DOHH2 (cell line): ENCODE data around the gene FXYD7.

Experiments
- H3F3A ChIP-seq: fragments of 200-600 bp; sonication (generic), shearing (Covaris generic); 2 replicates; pipeline ENCODE4 v1.6.0; 2016; ENCODE audit warnings: antibody characterized with exemption, mild to moderate bottlenecking; ENCODE audit not compliant: control insufficient read depth, insufficient read depth
- H3K27ac ChIP-seq: fragments of 200-600 bp; sonication (generic); 2 replicates; pipeline ENCODE4 v1.5.1; 2014; ENCODE audit warnings: low read depth, mild to moderate bottlenecking, low read length, moderate library complexity
- H3K27me3 ChIP-seq: fragments of 200-600 bp; sonication (generic); 2 replicates; pipeline ENCODE4 v1.6.1; 2014; ENCODE audit warnings: mild to moderate bottlenecking, low read length, mixed read lengths; ENCODE audit not compliant: control insufficient read depth
- H3K36me3 ChIP-seq: fragments of 200-600 bp; sonication (generic); 2 replicates; pipeline ENCODE4 v1.6.1; 2014; ENCODE audit warnings: mild to moderate bottlenecking, low read length, moderate library complexity, mixed read lengths; ENCODE audit not compliant: control insufficient read depth
- H3K4me1 ChIP-seq: fragments of 200-600 bp; sonication (generic); 2 replicates; pipeline ENCODE4 v1.6.1; 2014; ENCODE audit warnings: mild to moderate bottlenecking, low read length, mixed read lengths; ENCODE audit not compliant: control insufficient read depth
- H3K4me2 ChIP-seq: fragments of 200-600 bp; sonication (generic); 2 replicates; pipeline ENCODE4 v1.6.0; 2014; ENCODE audit warnings: mild to moderate bottlenecking, low read length, moderate library complexity
- H3K4me3 ChIP-seq: fragments of 200-600 bp; sonication (generic); 2 replicates; pipeline ENCODE4 v1.5.1; 2014; ENCODE audit warnings: mild to moderate bottlenecking, low read length, mixed read lengths
- H3K79me2 ChIP-seq: fragments of 200-600 bp; sonication (generic); 2 replicates; pipeline ENCODE4 v1.6.1; 2014; ENCODE audit warnings: mild to moderate bottlenecking, low read length, mixed read lengths; ENCODE audit not compliant: control insufficient read depth
- H3K9me2 ChIP-seq: fragments of 200-600 bp; sonication (generic); replicated peaks from 2 replicates; pipeline ENCODE4 v1.6.1; 2014; ENCODE audit warnings: mild to moderate bottlenecking, low read length, mixed read lengths; ENCODE audit not compliant: control insufficient read depth
- H3K9me3 ChIP-seq: fragments of 200-600 bp; sonication (generic); 2 replicates; pipeline ENCODE4 v1.6.1; 2014; ENCODE audit warnings: antibody characterized with exemption, low read length, mixed read lengths; ENCODE audit not compliant: control insufficient read depth, insufficient read depth
- H4K20me1 ChIP-seq: fragments of 200-600 bp; sonication (generic); 2 replicates; pipeline ENCODE4 v1.6.0; 2014; ENCODE audit warnings: low read depth, mild to moderate bottlenecking, antibody characterized with exemption, low read length, moderate library complexity; ENCODE audit not compliant: control insufficient read depth, insufficient read depth
- CTCF ChIP-seq: fragments of 200-600 bp; sonication (generic); IDR thresholded peaks from one replicate; pipeline ENCODE4 v1.5.1; 2014; ENCODE audit warnings: antibody characterized with exemption, mild to moderate bottlenecking, low read depth, low read length; ENCODE audit not compliant: poor library complexity, severe bottlenecking
- EZH2phosphoT487 ChIP-seq: fragments of 200-600 bp; sonication (generic); IDR thresholded peaks from 2 replicates; pipeline ENCODE4 v1.6.1; 2017; ENCODE audit warnings: borderline replicate concordance, mild to moderate bottlenecking, antibody characterized with exemption, low read length, moderate library complexity, mixed read lengths

The FXYD7 gene

GRCh38 chr19:35146746-35147459 lies 3.8 kb downstream of the FXYD7 start:
- H3K4me1 ChIP-seq = peaks cover 19% of the 10 kb centered on the region
- no peak overlapping the region for H3K27ac ChIP-seq
- no peak overlapping the region for H3K4me2 ChIP-seq
- H3K79me2 ChIP-seq = no peaks in the 10 kb centered on the region
- no peaks in the 10 kb centered on the region for H3K36me3 ChIP-seq
- peaks cover 25% of the 10 kb centered on the region for H3K27me3 ChIP-seq
- H3K4me3 ChIP-seq = no peak overlapping the region
- TF ChIP-seq EZH2phosphoT487 (no peak), CTCF (no peak)
- peaks cover 3% of the 10 kb centered on the region; the same call in 1 of the 2 replicates for H3F3A ChIP-seq
- H3K9me3 ChIP-seq = no peaks in the 10 kb centered on the region
- H4K20me1 ChIP-seq = no peaks in the 10 kb centered on the region
- H3K9me2 ChIP-seq = no peaks in the 10 kb centered on the region

- H3K4me1 ChIP-seq = peaks cover 23% of the 10 kb centered on the region
- H3F3A ChIP-seq = 0 out of 2 replicates have a peak, but pooled peaks cover 3% of the 10 kb centered on the region
- H3K27ac ChIP-seq = no peak overlapping the region
Measured at GRCh38 chr19:35149463-35149862, 6.4 kb downstream of the FXYD7 start.

GRCh38 chr19:35150445-35150844 lies 7.4 kb downstream of the FXYD7 start:
- no peak overlapping the region for H3K4me3 ChIP-seq
- no peak overlapping the region for H3K27ac ChIP-seq
- peaks cover 10% of the 10 kb centered on the region for H3K79me2 ChIP-seq
- peaks cover 19% of the 10 kb centered on the region for H3K4me1 ChIP-seq
- no peak overlapping the region for H3K4me2 ChIP-seq
- 0 out of 2 replicates have a peak, but pooled peaks cover under 1% of the 10 kb centered on the region for H3F3A ChIP-seq
- no peaks in the 10 kb centered on the region for H4K20me1 ChIP-seq
- no peak for TF ChIP-seq EZH2phosphoT487
- TF ChIP-seq CTCF = no peak
- H3K27me3 ChIP-seq = peaks cover 8% of the 10 kb centered on the region
- H3K9me3 ChIP-seq = no peaks in the 10 kb centered on the region
- H3K9me2 ChIP-seq = no peaks in the 10 kb centered on the region
- peaks cover 6% of the 10 kb centered on the region; the same call in 1 of the 2 replicates for H3K36me3 ChIP-seq

More at GRCh38 chr19:35149463-35149862, 6.4 kb downstream of the FXYD7 start:
- TF ChIP-seq CTCF = no peak
- TF ChIP-seq EZH2phosphoT487 = no peak
- Histone ChIP-seq H3K4me3 (no peak overlapping the region), H3K9me2 (no peaks in the 10 kb centered on the region), H3K36me3 (no peaks in the 10 kb centered on the region), H3K4me2 (no peak overlapping the region), H3K27me3 (peaks cover 14% of the 10 kb centered on the region), H4K20me1 (no peaks in the 10 kb centered on the region), H3K9me3 (no peaks in the 10 kb centered on the region), H3K79me2 (no peaks in the 10 kb centered on the region; the same call in 1 of the 2 replicates)
